WTC11 (cell line): Measurements from ENCODE around the gene PLXNB2.

Source experiments
- ATF2 ChIP-seq: sonication (generic); formaldehyde crosslinking; IDR thresholded peaks from 2 replicates; pipeline ENCODE4 v1.8.1; 2022; ENCODE audit warnings: low read depth, missing genetic modification reagents, borderline replicate concordance
- CREM ChIP-seq: sonication (generic); formaldehyde crosslinking; IDR thresholded peaks from 2 replicates; pipeline ENCODE4 v1.8.1; 2022; ENCODE audit warnings: mild to moderate bottlenecking, missing genetic modification reagents, moderate library complexity
- FOXP1 ChIP-seq: sonication (generic); formaldehyde crosslinking; IDR thresholded peaks from 2 replicates; pipeline ENCODE4 v1.8.0; 2022; ENCODE audit warnings: missing genetic modification reagents, mild to moderate bottlenecking, moderate library complexity, borderline replicate concordance
- JUN ChIP-seq: sonication (generic); formaldehyde crosslinking; IDR thresholded peaks from 2 replicates; pipeline ENCODE4 v1.8.0; 2023; ENCODE audit warnings: mild to moderate bottlenecking, missing genetic modification reagents
- ZMAT4 ChIP-seq: fragments of 250-450 bp; sonication (Bioruptor Pico); IDR thresholded peaks from 2 replicates; pipeline ENCODE4 v1.9.0; 2021; ENCODE audit warnings: mild to moderate bottlenecking
- TF ChIP-seq, protein P1 (sequence below): fragments of 200-600 bp; IDR thresholded peaks from 2 replicates; pipeline ENCODE4 v1.8.0; 2022; ENCODE audit warnings: antibody characterized with exemption
- TF ChIP-seq, protein P2 (sequence below): sonication (generic); formaldehyde crosslinking; IDR thresholded peaks from 2 replicates; pipeline ENCODE4 v1.8.0; 2022; ENCODE audit warnings: mild to moderate bottlenecking, missing genetic modification reagents

- TF ChIP-seq FOXP1 (no peak), JUN (CRISPR knock-in tag) (no peak), CREM (CRISPR knock-in tag) (no peak), ZMAT4 (CRISPR knock-in tag) (no peak), ATF2 (no peak)
- TF ChIP-seq, protein P1, sequence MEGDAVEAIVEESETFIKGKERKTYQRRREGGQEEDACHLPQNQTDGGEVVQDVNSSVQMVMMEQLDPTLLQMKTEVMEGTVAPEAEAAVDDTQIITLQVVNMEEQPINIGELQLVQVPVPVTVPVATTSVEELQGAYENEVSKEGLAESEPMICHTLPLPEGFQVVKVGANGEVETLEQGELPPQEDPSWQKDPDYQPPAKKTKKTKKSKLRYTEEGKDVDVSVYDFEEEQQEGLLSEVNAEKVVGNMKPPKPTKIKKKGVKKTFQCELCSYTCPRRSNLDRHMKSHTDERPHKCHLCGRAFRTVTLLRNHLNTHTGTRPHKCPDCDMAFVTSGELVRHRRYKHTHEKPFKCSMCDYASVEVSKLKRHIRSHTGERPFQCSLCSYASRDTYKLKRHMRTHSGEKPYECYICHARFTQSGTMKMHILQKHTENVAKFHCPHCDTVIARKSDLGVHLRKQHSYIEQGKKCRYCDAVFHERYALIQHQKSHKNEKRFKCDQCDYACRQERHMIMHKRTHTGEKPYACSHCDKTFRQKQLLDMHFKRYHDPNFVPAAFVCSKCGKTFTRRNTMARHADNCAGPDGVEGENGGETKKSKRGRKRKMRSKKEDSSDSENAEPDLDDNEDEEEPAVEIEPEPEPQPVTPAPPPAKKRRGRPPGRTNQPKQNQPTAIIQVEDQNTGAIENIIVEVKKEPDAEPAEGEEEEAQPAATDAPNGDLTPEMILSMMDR: no peak
- TF ChIP-seq, protein P2, sequence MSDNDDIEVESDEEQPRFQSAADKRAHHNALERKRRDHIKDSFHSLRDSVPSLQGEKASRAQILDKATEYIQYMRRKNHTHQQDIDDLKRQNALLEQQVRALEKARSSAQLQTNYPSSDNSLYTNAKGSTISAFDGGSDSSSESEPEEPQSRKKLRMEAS: no peak
These were observed 23.6 kb downstream of the PLXNB2 start for GRCh38 chr22:50283821-50284220.
